ENCODE results near the gene SVOP.

GRCh38 chr12:108983227-108983626 lies 37.6 kb downstream of the SVOP start:
- TF ChIP-seq CTCF (IDR thresholded peaks at IDR 0.05; ENCODE audit: low read depth, low read length, poor library complexity, severe bottlenecking): no peak
- TF ChIP-seq EZH2phosphoT487 (IDR thresholded peaks at IDR 0.05; ENCODE audit: borderline replicate concordance, low read length): no peak

All from DOHH2 (cell line).